GM19023 (cell line): Measurements from ENCODE around the gene KLRF2.
"Not testable (repeated sequence)": the region's sequence is repeated elsewhere in the genome, so short reads cannot be mapped to it uniquely, and the experiment has no call there.

ENCODE experiments used
- ATAC-seq: cut with Tn5 transposase; IDR thresholded peaks from one replicate; pipeline ENCODE4 v1.9.1; 2021; ENCODE audit warnings: mild to moderate bottlenecking, moderate library complexity; ENCODE audit not compliant: unreplicated experiment

KLRF2 gene

DNA sequence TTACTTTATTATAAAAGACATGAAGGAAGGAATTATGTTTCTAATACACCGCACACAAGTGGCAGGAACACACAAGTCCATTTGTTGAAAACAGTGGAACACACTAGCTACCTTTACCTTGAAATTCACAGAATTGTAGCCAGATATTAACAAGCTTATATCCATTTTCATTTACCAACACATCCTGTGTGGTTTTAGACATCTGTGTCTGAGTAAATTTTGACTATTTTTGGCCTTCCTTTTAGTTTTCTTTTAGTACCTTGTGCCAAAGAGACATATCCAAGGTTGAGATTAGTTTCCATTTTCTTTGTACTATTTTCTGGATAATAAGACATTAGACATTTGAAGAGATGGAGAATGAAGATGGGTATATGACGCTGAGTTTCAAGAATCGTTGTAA is at the start of gene KLRF2:
Gene KLRF2, plus strand, starts transcription at position 244 of the 400 bp plus-strand sequence. Its CDS starts 107 bp downstream, at position 351.
- no peak for ATAC-seq

- no peak for ATAC-seq
Measured at GRCh38 chr12:9831720-9832119, 49.6 kb upstream of the KLRF2 start.

DNA sequence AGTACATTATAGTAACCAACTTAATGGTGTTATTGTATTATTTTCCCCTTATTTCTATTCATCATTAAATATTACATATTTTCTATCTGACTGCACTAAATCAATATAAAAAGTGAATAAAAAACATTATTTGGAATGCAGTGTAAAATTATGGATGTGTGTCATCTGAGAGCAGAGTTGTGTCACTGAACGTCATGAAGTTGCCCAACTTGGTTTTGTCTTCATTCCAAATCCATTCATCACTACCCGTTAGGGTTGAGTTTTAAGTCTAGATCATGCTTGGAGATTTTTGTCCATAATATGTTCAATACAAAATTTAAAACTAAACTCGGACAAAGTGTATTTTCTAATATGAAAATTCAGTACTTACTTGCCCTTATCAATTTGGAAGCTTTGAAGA is 37.9 kb upstream of the KLRF2 start:
- ATAC-seq = no peak

GRCh38 chr12:9848899-9849298 is 32.4 kb upstream of the KLRF2 start:
- ATAC-seq = no peak

- ATAC-seq = no peak
Measured at GRCh38 chr12:9851050-9851449, 30.2 kb upstream of the KLRF2 start.

DNA sequence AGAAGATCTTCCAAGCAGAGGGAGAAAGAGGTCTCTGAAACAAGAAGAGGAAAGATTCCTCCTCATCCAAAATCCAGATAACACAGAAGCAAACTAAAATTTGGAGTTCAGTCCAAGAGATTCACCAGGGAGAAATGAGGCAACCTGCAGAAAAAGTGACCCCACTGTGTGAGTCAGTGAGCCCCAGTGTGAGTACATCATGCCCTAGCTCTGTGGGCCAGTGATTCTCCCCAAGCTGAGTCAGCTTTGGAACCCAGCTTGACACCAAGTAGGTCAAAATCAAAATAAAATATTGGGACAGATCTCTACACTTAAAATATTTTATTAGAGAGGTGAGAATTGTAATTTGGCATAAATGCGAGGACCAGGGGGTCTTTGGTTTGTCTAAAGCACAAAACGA is 29.4 kb upstream of the KLRF2 start:
- no peak for ATAC-seq

- ATAC-seq = no peak
Measured at GRCh38 chr12:9856151-9856550, 25.1 kb upstream of the KLRF2 start.

- no peak for ATAC-seq
Measured at GRCh38 chr12:9856894-9857293, 24.4 kb upstream of the KLRF2 start.

- no peak for ATAC-seq
Measured at GRCh38 chr12:9858135-9858534, 23.2 kb upstream of the KLRF2 start.

- no peak for ATAC-seq
Measured at GRCh38 chr12:9864913-9865675, 16.2 kb upstream of the KLRF2 start.

- ATAC-seq = no peak
Measured at GRCh38 chr12:9866860-9867269, 14.4 kb upstream of the KLRF2 start.

- no peak for ATAC-seq
Measured at GRCh38 chr12:9867531-9867930, 13.8 kb upstream of the KLRF2 start.

- ATAC-seq = no peak
Measured at GRCh38 chr12:9868311-9868801, 12.9 kb upstream of the KLRF2 start.

- ATAC-seq = no peak
Measured at GRCh38 chr12:9868951-9869306, 12.4 kb upstream of the KLRF2 start.

DNA sequence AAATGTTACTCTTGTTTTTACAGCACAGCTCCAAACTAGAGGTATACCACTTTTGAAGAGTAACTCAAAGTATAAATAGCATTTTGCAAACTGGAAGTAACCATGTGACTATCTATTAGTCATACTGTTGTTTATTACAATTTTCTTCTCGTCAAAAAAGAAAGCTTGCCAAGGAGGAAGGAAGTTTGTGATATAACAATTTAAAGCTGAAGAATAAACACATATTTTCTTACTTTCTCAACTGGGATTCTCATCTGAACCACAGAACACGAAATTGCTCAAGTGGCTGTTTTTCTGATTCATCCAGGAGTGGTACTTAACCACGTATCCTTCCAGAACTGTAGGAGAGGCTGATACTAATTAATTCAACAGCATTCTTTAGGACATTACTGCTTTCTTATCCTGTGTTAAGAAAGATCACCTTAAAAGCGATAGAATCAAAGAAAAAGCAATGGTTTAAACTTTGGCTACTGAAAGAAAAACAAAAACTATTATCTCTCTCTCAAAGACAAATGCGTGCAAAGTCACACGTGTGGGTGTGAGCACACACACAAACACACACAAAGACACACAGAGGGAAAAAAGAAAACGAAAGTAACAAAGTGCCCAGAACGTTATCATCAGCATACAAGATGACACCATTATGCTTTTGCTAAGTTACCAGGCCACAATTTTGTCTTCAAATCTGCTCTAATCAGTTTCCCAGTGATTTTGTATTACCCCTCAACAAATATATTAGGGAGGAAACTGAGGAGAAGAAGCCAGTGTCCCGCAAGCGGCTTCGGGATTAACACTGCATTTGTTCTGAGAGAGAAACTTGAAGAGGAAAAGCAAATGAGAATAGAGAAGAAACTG is 11.8 kb upstream of the KLRF2 start, which contains the start of gene CLEC2B:
Gene CLEC2B, minus strand, starts transcription at position 48 of the 855 bp plus-strand sequence.
- ATAC-seq = no peak

- ATAC-seq = no peak
Measured at GRCh38 chr12:9870286-9870866, 10.9 kb upstream of the KLRF2 start.

GRCh38 chr12:9872162-9872561 is 9.1 kb upstream of the KLRF2 start:
- no peak for ATAC-seq

DNA sequence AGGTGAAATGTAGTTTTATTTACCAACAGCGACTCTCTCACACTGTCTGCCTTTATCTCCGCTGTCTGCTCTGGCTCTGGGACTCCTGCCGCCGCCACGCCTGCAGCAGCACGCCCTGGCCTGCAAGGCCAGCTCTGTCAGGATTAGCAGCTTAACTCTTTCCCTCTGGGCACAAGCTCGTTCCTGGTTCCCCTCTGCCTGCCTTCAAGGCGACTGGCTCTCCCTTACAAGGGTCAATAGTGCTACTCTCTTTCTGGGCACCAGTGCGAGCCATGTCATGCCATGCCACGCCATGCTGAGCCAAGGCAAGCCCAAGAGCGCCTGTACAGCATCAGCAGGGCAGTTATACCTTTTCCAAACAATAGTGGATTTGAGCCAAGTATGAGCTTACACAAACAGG is 8.5 kb upstream of the KLRF2 start:
- ATAC-seq = no peak

GRCh38 chr12:9876120-9876519 is 5.2 kb upstream of the KLRF2 start:
- ATAC-seq = not testable (repeated sequence)

- ATAC-seq = no peak
Measured at GRCh38 chr12:9880532-9881078, 684 bp upstream of the KLRF2 start.

DNA sequence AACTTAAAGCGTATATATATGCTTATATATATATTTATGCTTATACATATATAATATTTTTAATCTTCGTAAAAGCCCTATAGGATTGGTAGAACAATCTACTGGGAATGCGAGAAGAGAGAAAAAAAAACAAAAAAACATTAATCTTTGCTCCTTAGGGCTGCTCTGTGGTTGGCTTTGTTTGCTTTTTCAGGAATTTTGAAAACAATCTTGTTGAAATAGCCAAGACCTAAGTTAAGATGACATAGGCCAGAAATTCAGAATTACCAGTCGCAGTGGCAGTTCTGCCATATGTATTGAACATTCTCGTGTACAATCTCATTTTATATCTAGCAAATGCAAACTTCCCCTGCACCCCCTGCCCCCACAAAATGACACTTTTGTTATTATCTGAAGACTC is 699 bp downstream of the KLRF2 start:
- no peak for ATAC-seq
